Prostate gland (tissue), 2 donors: ENCODE measurements around the gene TM9SF1. TPM values are rescaled to one million over a fixed set of nuclear protein-coding genes. Genes with fewer than 3 reads are reported as not detected.

Source experiments
- DNase-seq: peaks from one replicate; pipeline ENCODE4 v3.0.0-alpha.2; 2019; ENCODE audit warnings: low spot score
- H3K27ac ChIP-seq, 2 donors: fragments of 200-600 bp; sonication (generic); 2 replicates each; pipeline ENCODE4 v1.5.1; 2017 to 2019
- H3K27me3 ChIP-seq: fragments of 200-600 bp; sonication (generic); replicated peaks from 2 replicates; pipeline ENCODE4 v1.5.1; 2019; ENCODE audit not compliant: insufficient read depth
- H3K36me3 ChIP-seq, 2 donors: fragments of 200-600 bp; sonication (generic); 1 replicate in 1 of 2; 2 replicates in 1 of 2; pipeline versions ENCODE4 v1.5.1 to v1.8.1; 2017 to 2019
- H3K4me1 ChIP-seq: fragments of 200-600 bp; sonication (generic); replicated peaks from 2 replicates; pipeline ENCODE4 v1.5.1; 2019
- H3K4me3 ChIP-seq, 2 donors: fragments of 200-600 bp; sonication (generic); 2 replicates each; pipeline ENCODE4 v1.5.1; 2017 to 2019
- H3K9me3 ChIP-seq: fragments of 200-600 bp; sonication (generic); 2 replicates; pipeline ENCODE4 v1.5.1; 2017
- CTCF ChIP-seq, 4 experiments: fragments of 200-600 bp in 2 of 4; fragments of 450-650 bp in 2 of 4; sonication (generic) in 2 of 4; IDR thresholded peaks; 1 replicate in 3 of 4; 2 replicates in 1 of 4; pipeline ENCODE4 v1.5.1; 2016 to 2019; ENCODE audit warnings: antibody characterized with exemption in 4 of 4, mild to moderate bottlenecking in 2 of 4, moderate library complexity in 2 of 4
- POLR2A ChIP-seq: fragments of 450-650 bp; IDR thresholded peaks from one replicate; pipeline ENCODE4 v1.6.1; 2016; ENCODE audit warnings: antibody characterized with exemption, mild to moderate bottlenecking
- POLR2AphosphoS5 ChIP-seq: sonication (generic); formaldehyde crosslinking; IDR thresholded peaks from one replicate; pipeline ENCODE4 v1.6.1; 2017; ENCODE audit warnings: antibody characterized with exemption
- WGBS: methylation state at CpG from one replicate; pipeline ENCODE4 v1.1.5; 2018; 5-methylcytosine and 5-hydroxymethylcytosine counted together
- intact Hi-C: fragments of 100-400 bp; cut with DNase I; formaldehyde crosslinking; loops from one replicate; pipeline ENCODE4 v1.14.2; 2022
- total RNA-seq, 2 donors: library from RNA; depleted of rRNA; stranded (reverse); fragments of >200 nt; gene quantifications; one replicate each; pipeline ENCODE4 v1.1.0, GENCODE V29; 2016

TM9SF1 gene
- total RNA-seq, 2 donors from 2014 or later, result 68.9 to 113 TPM

GRCh38 chr14:24213866-24214662 is 18.8 kb upstream of the TM9SF1 start:
- Histone ChIP-seq H3K27ac (peak overlapping the region; percentile 91 to 93), H3K4me1 (no peaks in the 10 kb centered on the region), H3K4me3 (no peak overlapping the region), H3K27me3 (no peaks in the 10 kb centered on the region), H3K36me3 (no peaks in the 10 kb centered on the region), H3K9me3 (no peaks in the 10 kb centered on the region)
- WGBS, result 92% methylated on average over 7 of the region's 7 CpGs
- intact Hi-C loops, result no loop called here
- TF ChIP-seq CTCF (IDR thresholded peaks at IDR 0.05) (no peak), POLR2A (no peak), POLR2AphosphoS5 (no peak)
- no peak for DNase-seq

GRCh38 chr14:24212924-24213865 is 18.0 kb upstream of the TM9SF1 start, which contains the start of gene CHMP4A:
CHMP4A (minus strand) TSS chr14:24213488; CDS start chr14:24213439, 49 bp downstream.
- intact Hi-C loops, result no loop called here
- Histone ChIP-seq H3K9me3 (no peaks in the 10 kb centered on the region), H3K36me3 (no peaks in the 10 kb centered on the region), H3K4me3 (peak within 1 kb of the TSS; percentile 64 to 65), H3K4me1 (no peaks in the 10 kb centered on the region), H3K27ac (peak within 1 kb of the TSS; percentile 91 to 93), H3K27me3 (no peaks in the 10 kb centered on the region)
- peak in 3 of 4 experiments; percentile 10 to 50 (median 44) for TF ChIP-seq CTCF (IDR thresholded peaks at IDR 0.05)
- TF ChIP-seq POLR2A, result peak; percentile 94
- TF ChIP-seq POLR2AphosphoS5, result peak; percentile 97
- WGBS, result 1% methylated on average over 53 of the region's 53 CpGs
- peak; percentile 94 for DNase-seq

GRCh38 chr14:24211311-24211710 is 16.1 kb upstream of the TM9SF1 start:
- no peaks in the 10 kb centered on the region for H3K27me3 ChIP-seq
- no peak overlapping the region for H3K27ac ChIP-seq
- intact Hi-C loops, result no loop called here
- TF ChIP-seq POLR2AphosphoS5, result no peak
- TF ChIP-seq CTCF (IDR thresholded peaks at IDR 0.05), result no peak
- no peak for TF ChIP-seq POLR2A
- no peaks in the 10 kb centered on the region for H3K4me1 ChIP-seq
- no peak for DNase-seq
- WGBS, result 97% methylated on average over 6 of the region's 6 CpGs
- H3K4me3 ChIP-seq, result no peak overlapping the region
- H3K36me3 ChIP-seq, result no peaks in the 10 kb centered on the region
- no peaks in the 10 kb centered on the region for H3K9me3 ChIP-seq

GRCh38 chr14:24207625-24208024 is 12.4 kb upstream of the TM9SF1 start:
- Histone ChIP-seq H3K36me3 (no peaks in the 10 kb centered on the region), H3K4me1 (no peaks in the 10 kb centered on the region), H3K9me3 (no peaks in the 10 kb centered on the region), H3K27ac (no peak overlapping the region), H3K4me3 (no peak overlapping the region), H3K27me3 (no peaks in the 10 kb centered on the region)
- DNase-seq, result no peak
- TF ChIP-seq POLR2A, result no peak
- no peak for TF ChIP-seq POLR2AphosphoS5
- TF ChIP-seq CTCF (IDR thresholded peaks at IDR 0.05), result no peak
- intact Hi-C loops, result no loop called here
- 98% methylated on average over 2 of the region's 2 CpGs for WGBS
